Measurements from ENCODE around the gene CMTM6.
"Not testable (repeated sequence)": the region's sequence is repeated elsewhere in the genome, so short reads cannot be mapped to it uniquely, and the experiment has no call there.

Gene CMTM6

GRCh38 chr3:32449691-32450090, 53.0 kb downstream of the CMTM6 start:
- DNase-seq (no peak), ATAC-seq (no peak)
- Mint-ChIP-seq H3K9me3 (peaks cover 0 to 8% of the 10 kb centered on the region in 2 donors), H3K27me3 (no peaks in the 10 kb centered on the region), H3K27ac (no peak overlapping the region), H3K4me1 (peaks cover 52% of the 10 kb centered on the region), H3K4me3 (no peak overlapping the region)

DNA sequence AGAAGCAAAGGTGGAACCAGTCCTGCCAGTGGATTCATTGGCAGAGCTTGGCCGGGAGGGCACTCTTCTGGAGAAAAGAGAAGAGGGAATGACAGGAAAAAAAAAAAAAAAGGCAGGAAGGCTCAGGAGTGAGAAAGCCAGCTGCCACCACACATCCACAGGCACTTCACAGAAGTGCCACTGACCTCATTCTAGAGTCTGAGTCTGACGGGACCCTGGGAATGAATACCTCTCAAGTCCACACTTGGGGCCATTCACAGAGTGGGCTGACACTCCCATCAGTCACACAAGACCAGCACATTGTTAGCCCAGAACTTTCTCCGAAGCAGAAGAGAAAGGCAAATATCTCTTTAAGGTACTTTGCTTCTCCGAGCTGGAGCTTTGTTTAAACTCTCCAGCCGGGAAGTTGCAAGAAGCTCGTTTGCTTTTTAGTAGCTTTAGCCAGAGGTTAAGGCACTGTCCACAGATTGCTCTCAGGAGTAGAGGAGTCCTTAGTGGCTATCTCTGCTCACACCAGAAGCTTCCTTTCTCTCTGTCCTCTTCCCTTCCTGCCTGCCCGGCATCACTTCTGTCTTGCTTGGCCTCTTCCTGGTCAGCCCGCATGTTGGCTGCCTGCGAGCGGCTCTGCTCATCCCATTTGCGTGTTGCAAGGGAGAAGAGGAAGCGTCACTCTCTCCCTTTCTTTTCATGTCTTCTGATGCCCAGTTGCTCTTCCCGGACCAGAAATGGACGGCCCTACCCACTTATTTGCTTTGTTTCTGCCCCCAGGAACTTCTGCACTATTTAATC, 53.8 kb downstream of the CMTM6 start:
- ATAC-seq (no peak), DNase-seq (no peak)
- Mint-ChIP-seq H3K27me3 (no peaks in the 10 kb centered on the region), H3K4me1 (peaks cover 49% of the 10 kb centered on the region), H3K27ac (no peak overlapping the region), H3K9me3 (peaks cover 0 to 8% of the 10 kb centered on the region in 2 donors), H3K4me3 (no peak overlapping the region)

GRCh38 chr3:32447865-32448400, 54.7 kb downstream of the CMTM6 start:
- Mint-ChIP-seq H3K9me3 (peaks cover 0 to 8% of the 10 kb centered on the region in 2 donors), H3K4me1 (peaks cover 53% of the 10 kb centered on the region), H3K4me3 (no peak overlapping the region), H3K27me3 (no peaks in the 10 kb centered on the region), H3K27ac (peak overlapping the region in 1 of 2 donors; percentile 42)
- no peak for DNase-seq
- ATAC-seq = no peak

- no peaks in the 10 kb centered on the region for H3K27me3 Mint-ChIP-seq
- H3K27ac Mint-ChIP-seq = peak overlapping the region in 1 of 2 donors; percentile 83
- H3K4me3 Mint-ChIP-seq = peak overlapping the region; percentile 3 to 11
- DNase-seq = peak in 1 of 2 donors; percentile 7
- peaks cover 84% of the 10 kb centered on the region for H3K4me1 Mint-ChIP-seq
- ATAC-seq = peak; percentile 54
- H3K9me3 Mint-ChIP-seq = peaks cover 0 to 8% of the 10 kb centered on the region in 2 donors
Observed at GRCh38 chr3:32443478-32443877, 59.2 kb downstream of the CMTM6 start.

DNA sequence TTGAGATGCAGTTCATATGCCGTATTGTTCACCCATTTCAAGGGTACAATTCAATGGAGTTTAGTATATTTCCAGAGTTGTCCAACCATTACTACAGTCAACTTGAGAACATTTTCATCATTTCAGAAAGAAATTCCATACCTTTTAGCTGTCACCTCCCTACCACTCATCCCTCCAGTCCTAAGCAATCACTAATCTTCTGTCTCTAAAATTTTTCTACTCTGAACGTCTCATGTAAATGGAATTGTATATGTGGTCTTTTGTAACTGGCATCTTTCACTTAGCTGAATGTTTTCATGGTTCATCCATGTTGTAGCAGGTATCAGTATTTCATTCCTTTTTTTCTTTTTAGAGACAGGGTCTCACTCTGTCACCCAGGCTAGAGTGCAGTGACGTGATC, 59.9 kb downstream of the CMTM6 start:
- no peak overlapping the region for H3K27ac Mint-ChIP-seq
- no peaks in the 10 kb centered on the region for H3K27me3 Mint-ChIP-seq
- peaks cover 0 to 8% of the 10 kb centered on the region in 2 donors for H3K9me3 Mint-ChIP-seq
- peaks cover 84% of the 10 kb centered on the region for H3K4me1 Mint-ChIP-seq
- DNase-seq (no peak), ATAC-seq (no peak)
- H3K4me3 Mint-ChIP-seq = no peak overlapping the region

GRCh38 chr3:32440611-32441350, 61.9 kb downstream of the CMTM6 start:
- Mint-ChIP-seq H3K4me3 (no peak overlapping the region), H3K4me1 (peaks cover 87% of the 10 kb centered on the region), H3K27ac (no peak overlapping the region), H3K9me3 (peaks cover 0 to 4% of the 10 kb centered on the region in 2 donors), H3K27me3 (no peaks in the 10 kb centered on the region)
- ATAC-seq = no peak
- DNase-seq = peak in 1 of 2 donors; percentile 2

DNA sequence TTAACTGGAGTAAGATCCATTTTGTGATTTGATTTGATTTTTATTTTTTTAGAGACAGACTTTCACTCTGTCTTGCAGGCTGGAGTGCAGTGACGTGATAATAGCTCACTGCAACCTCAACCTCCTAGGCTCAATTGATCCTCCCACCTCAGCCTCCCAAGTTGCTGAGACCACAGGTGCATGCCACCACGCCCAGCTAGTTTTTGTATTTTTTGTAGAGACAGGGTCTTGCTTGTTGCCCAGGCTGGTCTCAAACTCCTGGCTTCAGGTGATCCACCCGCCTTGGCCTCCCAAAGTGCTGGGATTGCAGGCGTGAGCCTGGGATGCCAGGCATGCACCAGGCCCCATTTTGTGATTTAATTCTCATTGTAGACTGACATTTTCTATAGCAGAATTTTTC, 63.2 kb downstream of the CMTM6 start:
- ATAC-seq = peak; percentile 34
- DNase-seq, H3K9me3 Mint-ChIP-seq, H3K27me3 Mint-ChIP-seq: not testable (repeated sequence)
- Mint-ChIP-seq H3K27ac (peak overlapping the region; percentile 27 to 91), H3K4me3 (peak overlapping the region in 1 of 2 donors; percentile 74), H3K4me1 (peaks cover 96% of the 10 kb centered on the region)

DNA sequence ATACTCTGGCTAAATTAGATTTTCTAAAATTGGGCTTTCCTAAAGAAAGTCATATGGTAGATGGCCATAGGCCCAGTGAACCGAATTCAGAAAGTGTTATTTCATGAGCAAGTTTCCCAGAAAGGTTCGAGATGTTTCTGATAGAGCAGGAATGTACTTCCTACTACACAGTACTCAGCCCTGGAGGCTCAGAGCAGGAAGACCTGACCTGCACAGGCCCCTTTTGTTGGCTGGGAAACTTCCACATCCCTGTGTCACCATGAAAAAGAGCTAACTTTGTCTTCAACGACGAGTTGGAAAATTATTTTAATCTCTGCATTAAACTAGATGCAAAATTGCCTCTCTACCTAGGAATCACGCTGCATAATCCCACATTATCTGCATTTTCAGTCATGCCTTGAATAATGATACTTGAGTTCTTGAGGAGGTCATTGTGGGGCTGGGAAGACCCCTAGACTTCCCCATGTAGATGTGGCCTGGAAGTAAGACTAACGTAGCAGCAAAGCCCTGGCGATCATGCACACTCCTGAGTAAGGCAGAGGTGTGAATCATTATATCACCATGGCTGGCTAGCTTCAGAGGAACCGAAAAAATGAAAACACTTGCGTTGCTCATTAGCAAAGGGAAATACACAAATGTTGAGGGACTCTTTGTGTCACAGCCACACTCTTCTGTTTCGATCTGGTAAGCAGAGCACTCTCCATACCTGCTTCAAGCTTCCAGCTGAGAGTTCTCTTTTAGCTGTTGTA, 63.9 kb downstream of the CMTM6 start:
- DNase-seq (peak in 1 of 2 donors; percentile 62), ATAC-seq (peak; percentile 88)
- Mint-ChIP-seq H3K4me1 (peaks cover 96% of the 10 kb centered on the region), H3K4me3 (peak overlapping the region; percentile 58 to 74), H3K27me3 (no peaks in the 10 kb centered on the region), H3K27ac (peak overlapping the region; percentile 72 to 91), H3K9me3 (no peaks in the 10 kb centered on the region)

GRCh38 chr3:32437896-32438295, 64.8 kb downstream of the CMTM6 start:
- Mint-ChIP-seq H3K4me3 (peak overlapping the region; percentile 35 to 39), H3K4me1 (peaks cover 96% of the 10 kb centered on the region), H3K27me3 (no peaks in the 10 kb centered on the region), H3K9me3 (no peaks in the 10 kb centered on the region), H3K27ac (peak overlapping the region; percentile 27 to 47)
- ATAC-seq (no peak), DNase-seq (no peak)

GRCh38 chr3:32436816-32437189, 65.8 kb downstream of the CMTM6 start:
- no peaks in the 10 kb centered on the region for H3K27me3 Mint-ChIP-seq
- peaks cover 100% of the 10 kb centered on the region for H3K4me1 Mint-ChIP-seq
- peak overlapping the region; percentile 67 to 70 for H3K4me3 Mint-ChIP-seq
- H3K27ac Mint-ChIP-seq = peak overlapping the region in 1 of 2 donors; percentile 87
- ATAC-seq (no peak), DNase-seq (no peak)
- no peaks in the 10 kb centered on the region for H3K9me3 Mint-ChIP-seq

- no peak for DNase-seq
- ATAC-seq = peak; percentile 7
- Mint-ChIP-seq H3K27me3 (no peaks in the 10 kb centered on the region), H3K4me1 (peaks cover 100% of the 10 kb centered on the region), H3K27ac (peak overlapping the region; percentile 84 to 87), H3K4me3 (peak overlapping the region; percentile 67 to 70), H3K9me3 (no peaks in the 10 kb centered on the region)
Observed at GRCh38 chr3:32435911-32436815, 66.5 kb downstream of the CMTM6 start.

DNA sequence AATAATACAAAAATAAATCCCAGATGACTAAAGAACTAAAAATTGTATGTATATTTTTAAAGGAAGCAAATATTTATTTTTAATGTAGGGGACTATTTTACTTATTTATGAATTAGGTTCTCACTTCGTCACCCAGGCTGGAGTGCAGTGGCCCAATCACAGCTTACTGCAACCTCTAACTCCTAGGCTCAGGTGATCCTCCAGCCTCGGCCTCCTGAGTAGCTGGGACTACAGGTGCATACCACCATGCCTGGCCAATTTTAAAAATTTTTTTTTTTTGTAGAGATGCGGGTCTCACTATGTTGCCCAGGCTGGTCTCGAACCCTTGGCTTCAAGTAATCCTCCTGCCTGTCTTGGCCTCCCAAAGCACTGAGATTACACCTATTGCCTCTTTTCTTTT, 68.4 kb downstream of the CMTM6 start:
- DNase-seq (no peak), ATAC-seq (no peak)
- H3K9me3 Mint-ChIP-seq = no peaks in the 10 kb centered on the region
- peak overlapping the region in 1 of 2 donors; percentile 74 for H3K27ac Mint-ChIP-seq
- H3K4me3 Mint-ChIP-seq = no peak overlapping the region
- peaks cover 100% of the 10 kb centered on the region for H3K4me1 Mint-ChIP-seq
- H3K27me3 Mint-ChIP-seq = no peaks in the 10 kb centered on the region

DNA sequence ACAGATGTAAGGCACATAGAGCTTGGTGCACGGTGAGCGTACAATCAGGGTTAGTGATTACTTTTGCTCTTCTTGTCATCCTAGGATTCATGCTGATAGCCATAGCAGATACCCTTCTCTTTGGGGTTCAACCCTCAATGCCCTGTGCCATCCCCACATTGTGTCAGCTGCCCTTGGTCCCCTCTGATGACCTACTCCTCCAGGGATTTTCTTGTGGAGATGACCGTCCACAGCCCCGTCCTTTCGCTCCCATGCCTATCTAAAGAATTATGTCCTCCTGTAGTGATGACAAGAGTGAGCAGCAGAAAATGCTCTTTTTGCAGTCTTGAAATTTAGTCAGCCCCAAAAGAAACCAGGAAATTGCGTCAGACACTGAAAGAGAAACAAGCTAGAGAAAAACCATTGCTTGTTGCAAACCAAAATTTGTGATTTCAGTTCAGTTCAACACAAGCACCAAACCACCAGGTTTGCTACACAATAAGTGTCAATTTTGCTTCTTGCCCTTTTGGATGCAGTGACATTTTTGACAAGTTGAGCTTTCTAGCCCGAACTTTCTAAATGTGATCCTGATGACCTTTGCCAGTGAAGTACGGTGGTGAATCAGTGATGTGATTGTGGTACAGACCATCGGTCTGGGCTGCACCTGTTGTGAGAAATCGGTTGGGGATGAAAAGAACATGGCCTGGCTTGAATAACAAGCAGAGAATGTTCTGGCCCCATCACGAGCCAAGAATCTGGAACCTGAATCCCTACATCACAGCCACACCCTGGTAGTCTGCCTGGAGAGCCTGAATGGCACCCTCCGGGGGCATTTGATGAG, 69.7 kb downstream of the CMTM6 start:
- Mint-ChIP-seq H3K4me3 (peak overlapping the region; percentile 86 to 90), H3K9me3 (no peaks in the 10 kb centered on the region), H3K4me1 (peaks cover 100% of the 10 kb centered on the region), H3K27me3 (no peaks in the 10 kb centered on the region), H3K27ac (peak overlapping the region; percentile 98 to 99)
- peak; percentile 57 to 76 for DNase-seq
- peak; percentile 78 for ATAC-seq

All from stimulated activated naive CD8-positive, alpha-beta T cell treated with anti-CD3 and anti-CD28 coated beads, Interleukin-15, amount 100 ng/mL, for 72 hours (primary cell).